ENCODE data around the gene C18orf32.

The C18orf32 gene

GRCh38 chr18:49447810-49448745, 39.0 kb downstream of the C18orf32 start:
- no peak for TF ChIP-seq EZH2 (IDR thresholded peaks at IDR 0.05; ENCODE audit: borderline replicate concordance, low read depth, low read length, severe bottlenecking)
- TF ChIP-seq, protein P1, sequence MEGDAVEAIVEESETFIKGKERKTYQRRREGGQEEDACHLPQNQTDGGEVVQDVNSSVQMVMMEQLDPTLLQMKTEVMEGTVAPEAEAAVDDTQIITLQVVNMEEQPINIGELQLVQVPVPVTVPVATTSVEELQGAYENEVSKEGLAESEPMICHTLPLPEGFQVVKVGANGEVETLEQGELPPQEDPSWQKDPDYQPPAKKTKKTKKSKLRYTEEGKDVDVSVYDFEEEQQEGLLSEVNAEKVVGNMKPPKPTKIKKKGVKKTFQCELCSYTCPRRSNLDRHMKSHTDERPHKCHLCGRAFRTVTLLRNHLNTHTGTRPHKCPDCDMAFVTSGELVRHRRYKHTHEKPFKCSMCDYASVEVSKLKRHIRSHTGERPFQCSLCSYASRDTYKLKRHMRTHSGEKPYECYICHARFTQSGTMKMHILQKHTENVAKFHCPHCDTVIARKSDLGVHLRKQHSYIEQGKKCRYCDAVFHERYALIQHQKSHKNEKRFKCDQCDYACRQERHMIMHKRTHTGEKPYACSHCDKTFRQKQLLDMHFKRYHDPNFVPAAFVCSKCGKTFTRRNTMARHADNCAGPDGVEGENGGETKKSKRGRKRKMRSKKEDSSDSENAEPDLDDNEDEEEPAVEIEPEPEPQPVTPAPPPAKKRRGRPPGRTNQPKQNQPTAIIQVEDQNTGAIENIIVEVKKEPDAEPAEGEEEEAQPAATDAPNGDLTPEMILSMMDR (IDR thresholded peaks at IDR 0.05; ENCODE audit: borderline replicate concordance, extremely low read depth, low read length, poor library complexity, severe bottlenecking): peak; percentile 83
- peaks cover 9% of the 10 kb centered on the region; the same call in 1 of the 2 replicates for H4K20me1 ChIP-seq (ENCODE audit: insufficient read depth, low read length)
- H3K36me3 ChIP-seq (ENCODE audit: insufficient read depth, low read length): peaks cover 21% of the 10 kb centered on the region

GRCh38 chr18:49446481-49446880, 40.6 kb downstream of the C18orf32 start:
- Histone ChIP-seq H3K36me3 (ENCODE audit: insufficient read depth, low read length) (peaks cover 9% of the 10 kb centered on the region), H3K4me2 (ENCODE audit: insufficient read depth, low read length) (no peak overlapping the region), H3K4me1 (ENCODE audit: insufficient read depth, low read length) (no peaks in the 10 kb centered on the region), H3K9ac (ENCODE audit: low read depth, low read length) (no peak overlapping the region), H3K27ac (ENCODE audit: low read length) (no peak overlapping the region), H3K4me3 (ENCODE audit: low read depth in 1 of 2, low read length in 2 of 2) (no peak overlapping the region), H2AFZ (ENCODE audit: low read depth, low read length) (no peak overlapping the region), H4K20me1 (ENCODE audit: insufficient read depth, low read length) (peaks cover 20% of the 10 kb centered on the region; the same call in 1 of the 2 replicates), H3K27me3 (ENCODE audit: insufficient read depth, low read length, poor library complexity) (no peaks in the 10 kb centered on the region), H3K79me2 (ENCODE audit: insufficient read depth, low read length) (peaks cover 91% of the 10 kb centered on the region), H3K9me3 (ENCODE audit: insufficient read depth, low read length, severe bottlenecking) (peaks cover 6% of the 10 kb centered on the region)
- no peak for DNase-seq
- ATAC-seq (ENCODE audit: insufficient read depth, low read depth): no peak
- TF ChIP-seq EZH2 (IDR thresholded peaks at IDR 0.05; ENCODE audit: borderline replicate concordance, low read depth, low read length, severe bottlenecking): no peak
- TF ChIP-seq, protein P1 (IDR thresholded peaks at IDR 0.05; ENCODE audit: borderline replicate concordance, extremely low read depth, low read length, poor library complexity, severe bottlenecking): no peak

More at GRCh38 chr18:49447810-49448745, 39.0 kb downstream of the C18orf32 start:
- peak; percentile 96 for ATAC-seq (ENCODE audit: insufficient read depth, low read depth)
- H3K4me2 ChIP-seq (ENCODE audit: insufficient read depth, low read length): no peak overlapping the region
- H2AFZ ChIP-seq (ENCODE audit: low read depth, low read length): no peak overlapping the region
- H3K4me3 ChIP-seq (ENCODE audit: low read depth in 1 of 2, low read length in 2 of 2): no peak overlapping the region
- H3K27me3 ChIP-seq (ENCODE audit: insufficient read depth, low read length, poor library complexity): no peaks in the 10 kb centered on the region
- no peak overlapping the region for H3K27ac ChIP-seq (ENCODE audit: low read length)
- H3K79me2 ChIP-seq (ENCODE audit: insufficient read depth, low read length): peaks cover 83% of the 10 kb centered on the region
- DNase-seq: peak; percentile 58
- H3K4me1 ChIP-seq (ENCODE audit: insufficient read depth, low read length): no peaks in the 10 kb centered on the region
- peaks cover 6% of the 10 kb centered on the region for H3K9me3 ChIP-seq (ENCODE audit: insufficient read depth, low read length, severe bottlenecking)
- no peak overlapping the region for H3K9ac ChIP-seq (ENCODE audit: low read depth, low read length)

DNA sequence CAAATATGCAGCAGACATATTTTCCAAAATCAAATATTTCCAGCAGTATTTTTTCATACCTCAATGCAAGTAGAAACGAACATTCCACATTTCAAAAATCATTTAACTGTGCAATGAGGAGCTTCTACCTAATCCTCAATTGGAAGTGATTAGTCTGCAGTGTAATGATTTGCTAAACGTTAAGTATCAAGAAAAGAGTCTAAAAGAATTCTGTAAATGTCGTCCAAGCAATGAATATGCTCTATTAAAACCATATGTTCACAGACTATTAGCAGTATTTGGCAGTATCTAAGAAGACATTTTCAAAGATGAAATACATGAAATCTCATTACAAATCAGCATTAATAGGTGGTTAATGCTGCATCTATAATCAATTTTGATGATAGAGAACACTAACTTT, 42.5 kb downstream of the C18orf32 start:
- Histone ChIP-seq H3K27ac (ENCODE audit: low read length) (no peak overlapping the region), H3K4me3 (ENCODE audit: low read depth in 1 of 2, low read length in 2 of 2) (no peak overlapping the region), H3K4me2 (ENCODE audit: insufficient read depth, low read length) (no peak overlapping the region), H3K9me3 (ENCODE audit: insufficient read depth, low read length, severe bottlenecking) (peaks cover 6% of the 10 kb centered on the region), H3K79me2 (ENCODE audit: insufficient read depth, low read length) (peaks cover 81% of the 10 kb centered on the region), H3K9ac (ENCODE audit: low read depth, low read length) (no peak overlapping the region), H3K4me1 (ENCODE audit: insufficient read depth, low read length) (no peaks in the 10 kb centered on the region), H3K27me3 (ENCODE audit: insufficient read depth, low read length, poor library complexity) (no peaks in the 10 kb centered on the region), H4K20me1 (ENCODE audit: insufficient read depth, low read length) (peaks cover 23% of the 10 kb centered on the region; the same call in 1 of the 2 replicates), H3K36me3 (ENCODE audit: insufficient read depth, low read length) (peaks cover 8% of the 10 kb centered on the region), H2AFZ (ENCODE audit: low read depth, low read length) (no peak overlapping the region)
- no peak for TF ChIP-seq EZH2 (IDR thresholded peaks at IDR 0.05; ENCODE audit: borderline replicate concordance, low read depth, low read length, severe bottlenecking)
- TF ChIP-seq, protein P1 (IDR thresholded peaks at IDR 0.05; ENCODE audit: borderline replicate concordance, extremely low read depth, low read length, poor library complexity, severe bottlenecking): no peak
- DNase-seq (no peak), ATAC-seq (ENCODE audit: insufficient read depth, low read depth) (no peak)

Data from DND-41 (cell line).